GM23338 (cell line): Measurements from ENCODE around the gene DYNLRB1.

Experiments used
- CREB1 ChIP-seq: fragments of 250-450 bp; sonication (Bioruptor Pico); IDR thresholded peaks from 2 replicates; pipeline ENCODE4 v1.5.0; 2020; ENCODE audit warnings: low read depth, mild to moderate bottlenecking, moderate library complexity
- EZH2 ChIP-seq: fragments of 200-600 bp; sonication (generic); IDR thresholded peaks from one replicate; pipeline ENCODE4 v1.8.0; 2017; ENCODE audit warnings: antibody characterized with exemption, mild to moderate bottlenecking, low read depth; ENCODE audit not compliant: unreplicated experiment
- EZH2phosphoT487 ChIP-seq: fragments of 200-600 bp; sonication (generic); IDR thresholded peaks from one replicate; pipeline ENCODE4 v1.8.1; 2018; ENCODE audit warnings: antibody characterized with exemption; ENCODE audit not compliant: unreplicated experiment
- JUNB ChIP-seq: IDR thresholded peaks from one replicate; pipeline ENCODE4 v1.6.1; 2016; ENCODE audit warnings: antibody characterized with exemption; ENCODE audit not compliant: unreplicated experiment
- NANOG ChIP-seq: IDR thresholded peaks from 2 replicates; pipeline ENCODE4 v1.6.1; 2016; ENCODE audit warnings: antibody characterized with exemption, borderline replicate concordance
- POLR2AphosphoS5 ChIP-seq: IDR thresholded peaks from 2 replicates; pipeline ENCODE4 v1.6.1; 2016; ENCODE audit warnings: antibody characterized with exemption, low read depth
- STAT1 ChIP-seq: IDR thresholded peaks from one replicate; pipeline ENCODE4 v1.6.1; 2016; ENCODE audit warnings: antibody characterized with exemption; ENCODE audit not compliant: unreplicated experiment
- ZNF114 ChIP-seq: fragments of 250-450 bp; sonication (Bioruptor Pico); IDR thresholded peaks from 2 replicates; pipeline ENCODE4 v1.5.0; 2020; ENCODE audit warnings: mild to moderate bottlenecking, moderate library complexity
- ZNF331 ChIP-seq: fragments of 250-450 bp; sonication (Bioruptor Pico); IDR thresholded peaks from 2 replicates; pipeline ENCODE4 v1.5.0; 2020; ENCODE audit warnings: low read depth, mild to moderate bottlenecking, moderate library complexity
- TF ChIP-seq, protein P1 (sequence below), 2 experiments: fragments of 200-600 bp in 1 of 2; sonication (generic) in 1 of 2; conservative IDR thresholded peaks; 2 replicates each; pipeline versions ENCODE4 v1.5.1 to v1.6.1; 2016 to 2017; ENCODE audit warnings: antibody characterized with exemption in 2 of 2, low read depth in 2 of 2, mild to moderate bottlenecking in 2 of 2, moderate library complexity in 1 of 2
- TF ChIP-seq, protein P2 (sequence below): IDR thresholded peaks from one replicate; pipeline ENCODE4 v1.6.1; 2018; ENCODE audit warnings: antibody characterized with exemption; ENCODE audit not compliant: unreplicated experiment
- TF ChIP-seq, protein P3 (sequence below): IDR thresholded peaks from 2 replicates; pipeline ENCODE4 v1.6.1; 2016; ENCODE audit warnings: antibody characterized with exemption
- TF ChIP-seq, protein P4 (sequence below): fragments of 250-450 bp; sonication (Bioruptor Pico); IDR thresholded peaks from 2 replicates; pipeline ENCODE4 v1.5.0; 2020; ENCODE audit warnings: mild to moderate bottlenecking, moderate library complexity

DNA sequence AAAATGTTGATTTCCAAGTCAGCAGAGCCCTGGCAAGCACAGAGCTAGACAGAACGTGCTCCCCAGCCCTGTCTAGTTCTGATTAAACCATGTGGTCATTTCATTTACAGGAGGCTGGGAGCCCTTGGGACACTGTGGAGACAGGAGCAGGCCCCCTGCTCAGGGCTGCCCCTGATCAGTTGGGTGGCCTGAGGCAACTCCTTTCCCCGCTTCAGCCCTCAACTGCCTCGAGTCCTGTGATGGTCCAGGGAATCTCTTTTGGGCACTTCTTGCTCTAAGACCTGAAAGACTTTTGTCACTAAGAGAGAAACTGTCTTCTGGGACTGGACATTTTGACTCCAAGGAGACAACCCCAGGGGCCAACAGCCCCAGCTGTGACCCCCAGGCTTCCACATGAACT, 13.5 kb downstream of the DYNLRB1 start:
- TF ChIP-seq, protein P1, sequence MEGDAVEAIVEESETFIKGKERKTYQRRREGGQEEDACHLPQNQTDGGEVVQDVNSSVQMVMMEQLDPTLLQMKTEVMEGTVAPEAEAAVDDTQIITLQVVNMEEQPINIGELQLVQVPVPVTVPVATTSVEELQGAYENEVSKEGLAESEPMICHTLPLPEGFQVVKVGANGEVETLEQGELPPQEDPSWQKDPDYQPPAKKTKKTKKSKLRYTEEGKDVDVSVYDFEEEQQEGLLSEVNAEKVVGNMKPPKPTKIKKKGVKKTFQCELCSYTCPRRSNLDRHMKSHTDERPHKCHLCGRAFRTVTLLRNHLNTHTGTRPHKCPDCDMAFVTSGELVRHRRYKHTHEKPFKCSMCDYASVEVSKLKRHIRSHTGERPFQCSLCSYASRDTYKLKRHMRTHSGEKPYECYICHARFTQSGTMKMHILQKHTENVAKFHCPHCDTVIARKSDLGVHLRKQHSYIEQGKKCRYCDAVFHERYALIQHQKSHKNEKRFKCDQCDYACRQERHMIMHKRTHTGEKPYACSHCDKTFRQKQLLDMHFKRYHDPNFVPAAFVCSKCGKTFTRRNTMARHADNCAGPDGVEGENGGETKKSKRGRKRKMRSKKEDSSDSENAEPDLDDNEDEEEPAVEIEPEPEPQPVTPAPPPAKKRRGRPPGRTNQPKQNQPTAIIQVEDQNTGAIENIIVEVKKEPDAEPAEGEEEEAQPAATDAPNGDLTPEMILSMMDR (conservative IDR thresholded peaks at IDR 0.05; ENCODE audit: low read depth in 2 of 2): no peak
- TF ChIP-seq EZH2: no peak
- no peak for TF ChIP-seq JUNB
- TF ChIP-seq CREB1 (CRISPR knock-in tag): no peak
- TF ChIP-seq, protein P2, sequence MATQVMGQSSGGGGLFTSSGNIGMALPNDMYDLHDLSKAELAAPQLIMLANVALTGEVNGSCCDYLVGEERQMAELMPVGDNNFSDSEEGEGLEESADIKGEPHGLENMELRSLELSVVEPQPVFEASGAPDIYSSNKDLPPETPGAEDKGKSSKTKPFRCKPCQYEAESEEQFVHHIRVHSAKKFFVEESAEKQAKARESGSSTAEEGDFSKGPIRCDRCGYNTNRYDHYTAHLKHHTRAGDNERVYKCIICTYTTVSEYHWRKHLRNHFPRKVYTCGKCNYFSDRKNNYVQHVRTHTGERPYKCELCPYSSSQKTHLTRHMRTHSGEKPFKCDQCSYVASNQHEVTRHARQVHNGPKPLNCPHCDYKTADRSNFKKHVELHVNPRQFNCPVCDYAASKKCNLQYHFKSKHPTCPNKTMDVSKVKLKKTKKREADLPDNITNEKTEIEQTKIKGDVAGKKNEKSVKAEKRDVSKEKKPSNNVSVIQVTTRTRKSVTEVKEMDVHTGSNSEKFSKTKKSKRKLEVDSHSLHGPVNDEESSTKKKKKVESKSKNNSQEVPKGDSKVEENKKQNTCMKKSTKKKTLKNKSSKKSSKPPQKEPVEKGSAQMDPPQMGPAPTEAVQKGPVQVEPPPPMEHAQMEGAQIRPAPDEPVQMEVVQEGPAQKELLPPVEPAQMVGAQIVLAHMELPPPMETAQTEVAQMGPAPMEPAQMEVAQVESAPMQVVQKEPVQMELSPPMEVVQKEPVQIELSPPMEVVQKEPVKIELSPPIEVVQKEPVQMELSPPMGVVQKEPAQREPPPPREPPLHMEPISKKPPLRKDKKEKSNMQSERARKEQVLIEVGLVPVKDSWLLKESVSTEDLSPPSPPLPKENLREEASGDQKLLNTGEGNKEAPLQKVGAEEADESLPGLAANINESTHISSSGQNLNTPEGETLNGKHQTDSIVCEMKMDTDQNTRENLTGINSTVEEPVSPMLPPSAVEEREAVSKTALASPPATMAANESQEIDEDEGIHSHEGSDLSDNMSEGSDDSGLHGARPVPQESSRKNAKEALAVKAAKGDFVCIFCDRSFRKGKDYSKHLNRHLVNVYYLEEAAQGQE: no peak
- TF ChIP-seq EZH2phosphoT487: no peak
- TF ChIP-seq POLR2AphosphoS5: no peak
- no peak for TF ChIP-seq ZNF114 (CRISPR knock-in tag)
- TF ChIP-seq, protein P3, sequence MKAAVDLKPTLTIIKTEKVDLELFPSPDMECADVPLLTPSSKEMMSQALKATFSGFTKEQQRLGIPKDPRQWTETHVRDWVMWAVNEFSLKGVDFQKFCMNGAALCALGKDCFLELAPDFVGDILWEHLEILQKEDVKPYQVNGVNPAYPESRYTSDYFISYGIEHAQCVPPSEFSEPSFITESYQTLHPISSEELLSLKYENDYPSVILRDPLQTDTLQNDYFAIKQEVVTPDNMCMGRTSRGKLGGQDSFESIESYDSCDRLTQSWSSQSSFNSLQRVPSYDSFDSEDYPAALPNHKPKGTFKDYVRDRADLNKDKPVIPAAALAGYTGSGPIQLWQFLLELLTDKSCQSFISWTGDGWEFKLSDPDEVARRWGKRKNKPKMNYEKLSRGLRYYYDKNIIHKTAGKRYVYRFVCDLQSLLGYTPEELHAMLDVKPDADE: no peak
- TF ChIP-seq NANOG: no peak
- no peak for TF ChIP-seq ZNF331 (CRISPR knock-in tag)
- no peak for TF ChIP-seq STAT1
- TF ChIP-seq, protein P4, sequence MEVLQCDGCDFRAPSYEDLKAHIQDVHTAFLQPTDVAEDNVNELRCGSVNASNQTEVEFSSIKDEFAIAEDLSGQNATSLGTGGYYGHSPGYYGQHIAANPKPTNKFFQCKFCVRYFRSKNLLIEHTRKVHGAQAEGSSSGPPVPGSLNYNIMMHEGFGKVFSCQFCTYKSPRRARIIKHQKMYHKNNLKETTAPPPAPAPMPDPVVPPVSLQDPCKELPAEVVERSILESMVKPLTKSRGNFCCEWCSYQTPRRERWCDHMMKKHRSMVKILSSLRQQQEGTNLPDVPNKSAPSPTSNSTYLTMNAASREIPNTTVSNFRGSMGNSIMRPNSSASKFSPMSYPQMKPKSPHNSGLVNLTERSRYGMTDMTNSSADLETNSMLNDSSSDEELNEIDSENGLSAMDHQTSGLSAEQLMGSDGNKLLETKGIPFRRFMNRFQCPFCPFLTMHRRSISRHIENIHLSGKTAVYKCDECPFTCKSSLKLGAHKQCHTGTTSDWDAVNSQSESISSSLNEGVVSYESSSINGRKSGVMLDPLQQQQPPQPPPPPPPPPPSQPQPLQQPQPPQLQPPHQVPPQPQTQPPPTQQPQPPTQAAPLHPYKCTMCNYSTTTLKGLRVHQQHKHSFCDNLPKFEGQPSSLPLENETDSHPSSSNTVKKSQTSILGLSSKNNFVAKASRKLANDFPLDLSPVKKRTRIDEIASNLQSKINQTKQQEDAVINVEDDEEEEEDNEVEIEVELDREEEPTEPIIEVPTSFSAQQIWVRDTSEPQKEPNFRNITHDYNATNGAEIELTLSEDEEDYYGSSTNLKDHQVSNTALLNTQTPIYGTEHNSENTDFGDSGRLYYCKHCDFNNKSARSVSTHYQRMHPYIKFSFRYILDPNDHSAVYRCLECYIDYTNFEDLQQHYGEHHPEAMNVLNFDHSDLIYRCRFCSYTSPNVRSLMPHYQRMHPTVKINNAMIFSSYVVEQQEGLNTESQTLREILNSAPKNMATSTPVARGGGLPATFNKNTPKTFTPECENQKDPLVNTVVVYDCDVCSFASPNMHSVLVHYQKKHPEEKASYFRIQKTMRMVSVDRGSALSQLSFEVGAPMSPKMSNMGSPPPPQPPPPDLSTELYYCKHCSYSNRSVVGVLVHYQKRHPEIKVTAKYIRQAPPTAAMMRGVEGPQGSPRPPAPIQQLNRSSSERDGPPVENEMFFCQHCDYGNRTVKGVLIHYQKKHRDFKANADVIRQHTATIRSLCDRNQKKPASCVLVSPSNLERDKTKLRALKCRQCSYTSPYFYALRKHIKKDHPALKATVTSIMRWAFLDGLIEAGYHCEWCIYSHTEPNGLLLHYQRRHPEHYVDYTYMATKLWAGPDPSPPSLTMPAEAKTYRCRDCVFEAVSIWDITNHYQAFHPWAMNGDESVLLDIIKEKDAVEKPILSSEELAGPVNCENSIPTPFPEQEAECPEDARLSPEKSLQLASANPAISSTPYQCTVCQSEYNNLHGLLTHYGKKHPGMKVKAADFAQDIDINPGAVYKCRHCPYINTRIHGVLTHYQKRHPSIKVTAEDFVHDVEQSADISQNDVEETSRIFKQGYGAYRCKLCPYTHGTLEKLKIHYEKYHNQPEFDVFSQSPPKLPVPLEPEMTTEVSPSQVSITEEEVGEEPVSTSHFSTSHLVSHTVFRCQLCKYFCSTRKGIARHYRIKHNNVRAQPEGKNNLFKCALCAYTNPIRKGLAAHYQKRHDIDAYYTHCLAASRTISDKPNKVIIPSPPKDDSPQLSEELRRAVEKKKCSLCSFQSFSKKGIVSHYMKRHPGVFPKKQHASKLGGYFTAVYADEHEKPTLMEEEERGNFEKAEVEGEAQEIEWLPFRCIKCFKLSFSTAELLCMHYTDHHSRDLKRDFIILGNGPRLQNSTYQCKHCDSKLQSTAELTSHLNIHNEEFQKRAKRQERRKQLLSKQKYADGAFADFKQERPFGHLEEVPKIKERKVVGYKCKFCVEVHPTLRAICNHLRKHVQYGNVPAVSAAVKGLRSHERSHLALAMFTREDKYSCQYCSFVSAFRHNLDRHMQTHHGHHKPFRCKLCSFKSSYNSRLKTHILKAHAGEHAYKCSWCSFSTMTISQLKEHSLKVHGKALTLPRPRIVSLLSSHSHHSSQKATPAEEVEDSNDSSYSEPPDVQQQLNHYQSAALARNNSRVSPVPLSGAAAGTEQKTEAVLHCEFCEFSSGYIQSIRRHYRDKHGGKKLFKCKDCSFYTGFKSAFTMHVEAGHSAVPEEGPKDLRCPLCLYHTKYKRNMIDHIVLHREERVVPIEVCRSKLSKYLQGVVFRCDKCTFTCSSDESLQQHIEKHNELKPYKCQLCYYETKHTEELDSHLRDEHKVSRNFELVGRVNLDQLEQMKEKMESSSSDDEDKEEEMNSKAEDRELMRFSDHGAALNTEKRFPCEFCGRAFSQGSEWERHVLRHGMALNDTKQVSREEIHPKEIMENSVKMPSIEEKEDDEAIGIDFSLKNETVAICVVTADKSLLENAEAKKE (CRISPR knock-in tag): no peak
